RWPE2 (cell line): ENCODE measurements around the gene WWOX.

Experiments
- ATAC-seq: fragments of 200-7000 bp; cut with Tn5 transposase; 3 replicates; pipeline ENCODE4 v1.9.1; 2021; ENCODE audit warnings: low read depth
- DNase-seq: peaks from one replicate; pipeline ENCODE4 v3.0.0-alpha.2; 2020; ENCODE audit warnings: low spot score
- H3K27ac ChIP-seq: fragments of 450-650 bp; 2 replicates; pipeline ENCODE4 v1.5.1; 2017; ENCODE audit warnings: mild to moderate bottlenecking; ENCODE audit not compliant: poor library complexity, severe bottlenecking
- H3K27me3 ChIP-seq: fragments of 250-450 bp; sonication (Bioruptor Pico); 2 replicates; pipeline ENCODE4 v1.5.1; 2021; ENCODE audit warnings: mild to moderate bottlenecking, moderate library complexity; ENCODE audit not compliant: insufficient read depth, poor library complexity, severe bottlenecking
- H3K36me3 ChIP-seq: fragments of 250-450 bp; sonication (Bioruptor Pico); 2 replicates; pipeline ENCODE4 v1.5.1; 2020; ENCODE audit warnings: low read depth, mild to moderate bottlenecking, moderate library complexity
- H3K4me1 ChIP-seq: fragments of 250-450 bp; sonication (Bioruptor Pico); 2 replicates; pipeline ENCODE4 v1.5.1; 2021; ENCODE audit warnings: mild to moderate bottlenecking, moderate library complexity; ENCODE audit not compliant: insufficient read depth, poor library complexity, severe bottlenecking
- H3K4me3 ChIP-seq: fragments of 250-450 bp; sonication (Bioruptor Pico); 2 replicates; pipeline ENCODE4 v1.5.1; 2021; ENCODE audit warnings: mild to moderate bottlenecking, moderate library complexity; ENCODE audit not compliant: severe bottlenecking
- H3K9me3 ChIP-seq: fragments of 250-450 bp; sonication (Bioruptor Pico); 2 replicates; pipeline ENCODE4 v1.5.1; 2021; ENCODE audit warnings: mild to moderate bottlenecking, moderate library complexity; ENCODE audit not compliant: severe bottlenecking
- CTCF ChIP-seq: fragments of 450-650 bp; IDR thresholded peaks from one replicate; pipeline ENCODE4 v1.5.1; 2017; ENCODE audit warnings: mild to moderate bottlenecking, moderate library complexity; ENCODE audit not compliant: poor library complexity, severe bottlenecking

WWOX gene

GRCh38 chr16:79101491-79101890 is 1002.0 kb downstream of the WWOX start:
- no peaks in the 10 kb centered on the region for H3K9me3 ChIP-seq
- H3K4me3 ChIP-seq: no peak overlapping the region
- no peak for TF ChIP-seq CTCF
- H3K36me3 ChIP-seq: no peaks in the 10 kb centered on the region
- DNase-seq (no peak), ATAC-seq (no peak)
- H3K27ac ChIP-seq: no peak overlapping the region
- no peaks in the 10 kb centered on the region for H3K4me1 ChIP-seq
- H3K27me3 ChIP-seq: no peaks in the 10 kb centered on the region

GRCh38 chr16:79104567-79104966 is 1005.1 kb downstream of the WWOX start:
- no peak for ATAC-seq
- no peak overlapping the region for H3K4me3 ChIP-seq

GRCh38 chr16:79107301-79107700 is 1007.8 kb downstream of the WWOX start:
- H3K27me3 ChIP-seq: no peaks in the 10 kb centered on the region
- no peak overlapping the region for H3K4me3 ChIP-seq
- no peaks in the 10 kb centered on the region for H3K4me1 ChIP-seq
- no peak for ATAC-seq
- no peaks in the 10 kb centered on the region for H3K9me3 ChIP-seq
- no peak for TF ChIP-seq CTCF
- DNase-seq: no peak
- H3K36me3 ChIP-seq: no peaks in the 10 kb centered on the region
- no peak overlapping the region for H3K27ac ChIP-seq

More at GRCh38 chr16:79104567-79104966, 1005.1 kb downstream of the WWOX start:
- no peak for TF ChIP-seq CTCF
- DNase-seq: no peak
- H3K27ac ChIP-seq: no peak overlapping the region
- H3K4me1 ChIP-seq: no peaks in the 10 kb centered on the region
- H3K9me3 ChIP-seq: no peaks in the 10 kb centered on the region
- H3K27me3 ChIP-seq: no peaks in the 10 kb centered on the region
- no peaks in the 10 kb centered on the region for H3K36me3 ChIP-seq

- ATAC-seq: no peak
- no peak for DNase-seq
- Histone ChIP-seq H3K36me3 (no peaks in the 10 kb centered on the region), H3K27me3 (no peaks in the 10 kb centered on the region), H3K4me1 (no peaks in the 10 kb centered on the region), H3K27ac (no peak overlapping the region), H3K9me3 (no peaks in the 10 kb centered on the region), H3K4me3 (no peak overlapping the region)
- TF ChIP-seq CTCF: no peak
Observed at GRCh38 chr16:79109771-79110170, 1010.3 kb downstream of the WWOX start.

GRCh38 chr16:79110242-79110641 is 1010.8 kb downstream of the WWOX start:
- Histone ChIP-seq H3K4me1 (no peaks in the 10 kb centered on the region), H3K9me3 (no peaks in the 10 kb centered on the region), H3K27me3 (no peaks in the 10 kb centered on the region), H3K27ac (no peak overlapping the region), H3K36me3 (no peaks in the 10 kb centered on the region), H3K4me3 (no peak overlapping the region)
- no peak for ATAC-seq
- TF ChIP-seq CTCF: no peak
- DNase-seq: no peak
